Spleen (tissue), 11 donors: Measurements from ENCODE around the gene RAPH1. TPM values are rescaled to one million over a fixed set of nuclear protein-coding genes. Genes with fewer than 3 reads are reported as not detected.
A peak's percentile ranks its signal among the peaks of the same experiment; 100 is the strongest.

Experiments used
- DNase-seq: peaks from one replicate; pipeline ENCODE4 v3.0.0-alpha.2; 2020
- H3K27ac ChIP-seq, 8 donors: fragments of 200-600 bp; sonication (generic) in 7 of 8; 1 replicate in 4 of 8; 2 replicates in 4 of 8; pipeline versions ENCODE4 v1.5.0 to v1.8.0; 2016 to 2021; ENCODE audit warnings: inconsistent platforms in 4 of 8, mild to moderate bottlenecking in 4 of 8, moderate library complexity in 1 of 8
- H3K27me3 ChIP-seq, 7 donors: fragments of 200-600 bp; sonication (generic) in 6 of 7; replicated peaks in 1 of 7; 1 replicate in 4 of 7; 2 replicates in 3 of 7; pipeline versions ENCODE4 v1.5.0 to v1.8.0; 2016 to 2021; ENCODE audit warnings: inconsistent platforms in 3 of 7, mild to moderate bottlenecking in 1 of 7
- H3K36me3 ChIP-seq, 6 donors: fragments of 200-600 bp; sonication (generic) in 5 of 6; 1 replicate in 4 of 6; 2 replicates in 2 of 6; pipeline versions ENCODE4 v1.5.0 to v1.8.0; 2016 to 2021; ENCODE audit warnings: inconsistent platforms in 2 of 6
- H3K4me1 ChIP-seq, 6 donors: fragments of 200-600 bp; sonication (generic) in 5 of 6; 1 replicate in 3 of 6; 2 replicates in 3 of 6; pipeline versions ENCODE4 v1.5.0 to v1.8.0; 2016 to 2021; ENCODE audit warnings: inconsistent platforms in 3 of 6
- H3K4me3 ChIP-seq, 8 donors: fragments of 200-600 bp; sonication (generic) in 7 of 8; 1 replicate in 4 of 8; 2 replicates in 4 of 8; pipeline versions ENCODE4 v1.5.0 to v1.8.0; 2016 to 2021; ENCODE audit warnings: inconsistent platforms in 4 of 8, mild to moderate bottlenecking in 4 of 8, moderate library complexity in 2 of 8
- H3K9me3 ChIP-seq, 8 donors: fragments of 200-600 bp; sonication (generic) in 7 of 8; 1 replicate in 4 of 8; 2 replicates in 4 of 8; pipeline versions ENCODE4 v1.5.0 to v1.8.0; 2016 to 2021; ENCODE audit warnings: inconsistent platforms in 4 of 8
- POLR2A ChIP-seq, 3 donors: fragments of 450-650 bp; IDR thresholded peaks; one replicate each; pipeline ENCODE4 v1.5.1; 2017; ENCODE audit warnings: antibody characterized with exemption in 3 of 3, mild to moderate bottlenecking in 1 of 3
- POLR2AphosphoS5 ChIP-seq, 3 donors: sonication (generic); formaldehyde crosslinking; IDR thresholded peaks; one replicate each; pipeline ENCODE4 v1.5.1; 2017; ENCODE audit warnings: antibody characterized with exemption in 3 of 3
- WGBS, 5 donors: extraction: QIAGEN DNeasy Blood & Tissue Kit in 3 of 5; methylation state at CpG; one replicate each; pipeline versions ENCODE4 v1.1.5 to v1.1.7; 2013 to 2018; 5-methylcytosine and 5-hydroxymethylcytosine counted together
- intact Hi-C: fragments of 100-400 bp; cut with DNase I; formaldehyde crosslinking; loops from one replicate; pipeline ENCODE4 v1.15.0; 2023; ENCODE audit warnings: low total_unique reads
- polyA plus RNA-seq, 3 donors: library from polyadenylated mRNA; stranded (reverse); fragments of 200-250 nt; gene quantifications; one replicate each; pipeline ENCODE4 v1.2.1, GENCODE V29; 2013
- total RNA-seq, 7 donors: library from RNA; depleted of rRNA in 3 of 7; stranded (reverse); fragments of >200 nt in 3 of 7; fragmentation: NEBNext Ultra II Directional in 4 of 7; extraction: Animal tissue kit (Norgen Biotek cat#: 25700) in 4 of 7; gene quantifications; one replicate each; pipeline versions ENCODE4 v1.1.0 to v1.2.1, GENCODE V29; 2016 to 2021
- TF ChIP-seq, protein P1 (sequence below), 11 experiments: fragments of 200-600 bp in 7 of 11; fragments of 450-650 bp in 4 of 11; sonication (generic) in 4 of 11; IDR thresholded peaks in 8 of 11; conservative IDR thresholded peaks in 3 of 11; 1 replicate in 7 of 11; 2 replicates in 4 of 11; pipeline versions ENCODE4 v1.4.0 to v1.8.0; 2016 to 2021; ENCODE audit warnings: antibody characterized with exemption in 11 of 11, inconsistent platforms in 4 of 11, mild to moderate bottlenecking in 1 of 11
- donor health status: healthy with polysubstance abuse.
- donor health status: DM: no; HTN: no; CAD: no; lungs with moderate emphysema.
- donor health status: DM: no; HTN: no; CAD: no.
- donor health status: Bipolar disorder and iron deficiency.
- donor health status: healthy.
- donor health status: DM: no; HTN: no; CAD: no.
- donor health status: DM: yes; HTN: yes; CAD: no.

The RAPH1 gene
- total and polyA plus RNA-seq, 10 donors = 2.6 to 138 (median 70.9) TPM

DNA sequence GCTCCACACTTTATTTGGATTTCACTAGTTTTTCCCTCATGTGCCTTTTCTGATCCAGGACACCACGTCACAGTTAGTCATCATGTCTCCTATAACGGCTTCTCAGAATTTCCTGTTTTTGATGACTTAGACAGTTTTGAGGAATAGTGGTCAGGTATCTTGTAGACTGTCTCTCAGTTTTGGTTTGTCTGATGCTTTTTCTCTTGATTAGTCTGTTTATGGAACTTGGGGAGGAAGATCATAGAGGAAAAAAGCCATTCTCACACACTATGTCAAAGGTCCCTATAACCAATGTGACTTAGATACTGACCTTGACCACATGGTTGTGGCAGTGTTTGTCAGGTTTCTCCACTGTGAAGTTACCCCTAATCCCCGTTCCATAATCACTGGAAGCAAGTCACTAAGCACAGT is 89.0 kb downstream of the RAPH1 start:
- no peaks in the 10 kb centered on the region for H3K9me3 ChIP-seq
- H3K36me3 ChIP-seq = peaks cover 0 to 94% (median 8%) of the 10 kb centered on the region in 6 donors
- TF ChIP-seq POLR2AphosphoS5 (IDR thresholded peaks at IDR 0.05) (no peak), POLR2A (IDR thresholded peaks at IDR 0.05) (no peak)
- TF ChIP-seq, protein P1, sequence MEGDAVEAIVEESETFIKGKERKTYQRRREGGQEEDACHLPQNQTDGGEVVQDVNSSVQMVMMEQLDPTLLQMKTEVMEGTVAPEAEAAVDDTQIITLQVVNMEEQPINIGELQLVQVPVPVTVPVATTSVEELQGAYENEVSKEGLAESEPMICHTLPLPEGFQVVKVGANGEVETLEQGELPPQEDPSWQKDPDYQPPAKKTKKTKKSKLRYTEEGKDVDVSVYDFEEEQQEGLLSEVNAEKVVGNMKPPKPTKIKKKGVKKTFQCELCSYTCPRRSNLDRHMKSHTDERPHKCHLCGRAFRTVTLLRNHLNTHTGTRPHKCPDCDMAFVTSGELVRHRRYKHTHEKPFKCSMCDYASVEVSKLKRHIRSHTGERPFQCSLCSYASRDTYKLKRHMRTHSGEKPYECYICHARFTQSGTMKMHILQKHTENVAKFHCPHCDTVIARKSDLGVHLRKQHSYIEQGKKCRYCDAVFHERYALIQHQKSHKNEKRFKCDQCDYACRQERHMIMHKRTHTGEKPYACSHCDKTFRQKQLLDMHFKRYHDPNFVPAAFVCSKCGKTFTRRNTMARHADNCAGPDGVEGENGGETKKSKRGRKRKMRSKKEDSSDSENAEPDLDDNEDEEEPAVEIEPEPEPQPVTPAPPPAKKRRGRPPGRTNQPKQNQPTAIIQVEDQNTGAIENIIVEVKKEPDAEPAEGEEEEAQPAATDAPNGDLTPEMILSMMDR (IDR thresholded peaks at IDR 0.05 in 8 of 11, conservative IDR thresholded peaks at IDR 0.05 in 3 of 11) = no peak
- intact Hi-C loops = no loop called here
- H3K27me3 ChIP-seq = no peaks in the 10 kb centered on the region
- no peak overlapping the region for H3K4me3 ChIP-seq
- peaks cover 0 to 16% (median 0%) of the 10 kb centered on the region in 6 donors for H3K4me1 ChIP-seq
- WGBS, 5 donors = 46 to 66% (median 61%) methylated on average over 3 of the region's 3 CpGs
- no peak for DNase-seq
- H3K27ac ChIP-seq = peak overlapping the region in 1 of 8 donors; percentile 14

DNA sequence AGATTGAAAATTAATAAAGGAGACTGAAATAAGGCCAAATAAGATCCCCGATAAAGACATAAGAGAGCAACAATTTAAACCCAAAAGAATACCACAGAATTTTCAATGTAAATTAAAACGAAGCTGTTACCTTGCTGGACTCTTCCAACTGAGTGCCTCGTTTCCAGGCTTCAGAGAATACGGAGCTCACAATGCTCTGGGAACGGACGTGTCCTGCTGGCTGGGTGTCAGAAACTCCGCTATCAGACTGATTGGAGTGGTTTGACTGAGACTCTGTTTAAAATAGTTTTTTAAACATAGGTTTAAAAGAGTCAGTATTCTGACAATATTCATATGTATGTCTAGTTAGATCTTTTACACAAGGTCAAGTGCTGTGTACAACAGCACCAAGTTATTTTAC is 90.4 kb downstream of the RAPH1 start:
- Histone ChIP-seq H3K9me3 (no peaks in the 10 kb centered on the region), H3K27ac (no peak overlapping the region), H3K36me3 (peaks cover 0 to 96% (median 9%) of the 10 kb centered on the region in 6 donors), H3K4me1 (peaks cover 0 to 16% (median 0%) of the 10 kb centered on the region in 6 donors), H3K27me3 (no peaks in the 10 kb centered on the region), H3K4me3 (no peak overlapping the region)
- WGBS, 5 donors = 74 to 87% (median 84%) methylated on average over 7 of the region's 7 CpGs
- no peak for DNase-seq
- TF ChIP-seq, protein P1 (IDR thresholded peaks at IDR 0.05 in 8 of 11, conservative IDR thresholded peaks at IDR 0.05 in 3 of 11) = no peak
- TF ChIP-seq POLR2AphosphoS5 (IDR thresholded peaks at IDR 0.05) = no peak
- no peak for TF ChIP-seq POLR2A (IDR thresholded peaks at IDR 0.05)
- intact Hi-C loops = no loop called here

DNA sequence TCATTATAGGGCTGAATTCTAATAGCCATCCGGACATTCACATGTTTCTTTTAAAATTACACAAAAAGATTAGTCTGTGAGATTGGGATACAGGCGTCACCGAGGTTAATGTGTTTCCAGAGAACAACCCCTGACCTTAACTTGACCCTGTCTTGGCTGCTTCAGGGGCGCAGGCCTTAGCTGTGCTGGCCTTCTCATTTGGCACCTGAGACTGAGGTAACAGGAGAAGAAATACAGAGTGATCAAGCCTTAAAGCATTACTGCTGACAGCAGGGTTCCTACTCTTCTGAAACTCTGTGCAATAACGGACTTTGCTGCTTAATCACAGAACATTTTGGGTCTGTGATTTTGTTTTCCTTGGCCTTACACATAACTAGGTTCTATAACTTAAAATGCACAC is 92.6 kb downstream of the RAPH1 start:
- Histone ChIP-seq H3K36me3 (peaks cover 0 to 97% (median 8%) of the 10 kb centered on the region in 6 donors), H3K4me1 (peaks cover 0 to 16% (median 0%) of the 10 kb centered on the region in 6 donors), H3K27me3 (no peaks in the 10 kb centered on the region), H3K4me3 (no peak overlapping the region), H3K9me3 (no peaks in the 10 kb centered on the region), H3K27ac (no peak overlapping the region)
- intact Hi-C loops = no loop called here
- TF ChIP-seq POLR2A (IDR thresholded peaks at IDR 0.05) (no peak), POLR2AphosphoS5 (IDR thresholded peaks at IDR 0.05) (no peak)
- TF ChIP-seq, protein P1 (IDR thresholded peaks at IDR 0.05 in 8 of 11, conservative IDR thresholded peaks at IDR 0.05 in 3 of 11) = no peak
- no peak for DNase-seq
- WGBS, 5 donors = 75 to 87% (median 83%) methylated on average over 5 of the region's 5 CpGs

DNA sequence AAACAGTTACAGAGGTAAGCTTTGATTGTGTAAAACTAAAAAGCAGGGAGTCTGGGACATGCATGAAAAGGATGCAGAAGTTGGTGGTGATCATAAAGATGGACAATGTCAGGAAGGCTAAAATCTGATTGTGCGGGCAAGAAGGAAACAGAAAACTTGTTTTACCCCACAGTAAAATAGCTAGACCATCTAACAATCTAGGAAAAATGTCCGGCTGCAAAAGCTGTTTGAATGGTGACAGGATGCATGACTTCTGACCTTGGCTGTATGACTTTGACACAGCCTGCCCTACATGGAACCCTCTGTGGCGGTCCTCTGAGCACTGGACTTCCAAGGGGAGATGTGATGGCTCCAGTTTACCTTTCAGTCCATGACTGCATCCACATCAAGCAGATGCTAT is 93.6 kb downstream of the RAPH1 start:
- H3K9me3 ChIP-seq = no peaks in the 10 kb centered on the region
- no peak for DNase-seq
- 68 to 87% (median 79%) methylated on average over 3 of the region's 3 CpGs for WGBS, 5 donors
- H3K27me3 ChIP-seq = no peaks in the 10 kb centered on the region
- H3K36me3 ChIP-seq = peaks cover 0 to 90% (median 8%) of the 10 kb centered on the region in 6 donors
- TF ChIP-seq POLR2AphosphoS5 (IDR thresholded peaks at IDR 0.05) = no peak
- TF ChIP-seq, protein P1 (IDR thresholded peaks at IDR 0.05 in 8 of 11, conservative IDR thresholded peaks at IDR 0.05 in 3 of 11) = no peak
- TF ChIP-seq POLR2A (IDR thresholded peaks at IDR 0.05) = no peak
- peaks cover 0 to 16% (median 0%) of the 10 kb centered on the region in 6 donors for H3K4me1 ChIP-seq
- no peak overlapping the region for H3K4me3 ChIP-seq
- intact Hi-C loops = no loop called here
- no peak overlapping the region for H3K27ac ChIP-seq
